Astrocyte of the cerebellum (primary cell): ENCODE data around the gene SLX9.
A peak's percentile ranks its signal among the peaks of the same experiment; 100 is the strongest.

ENCODE experiments used
- DNase-seq: peaks from one replicate; pipeline ENCODE4 v3.0.0-alpha.2; 2011; ENCODE audit warnings: low read depth
- H3K4me3 ChIP-seq: 2 replicates; pipeline ENCODE4 v1.5.1; 2011; ENCODE audit warnings: mild to moderate bottlenecking, low read depth, low read length, moderate library complexity
- CTCF ChIP-seq: IDR thresholded peaks from 2 replicates; pipeline ENCODE4 v1.5.1; 2012; ENCODE audit warnings: low read length, low read depth, moderate library complexity, mild to moderate bottlenecking; ENCODE audit errors: missing control alignments
- in situ Hi-C: cut with HindIII; loops from 2 replicates; pipeline ENCODE4 v1.10.0; 2017; ENCODE audit warnings: low sequenced_read_pairs

Gene SLX9

GRCh38 chr21:45019076-45019886 is 79.5 kb downstream of the SLX9 start:
- in situ Hi-C loops, result loop anchor here (10.0 kb wide), 1 partner anchor 56 kb away; the partner anchor contains the start of gene ADARB1

GRCh38 chr21:45019887-45020537 is 80.2 kb downstream of the SLX9 start:
- TF ChIP-seq CTCF, result no peak
- no peak overlapping the region for H3K4me3 ChIP-seq
- DNase-seq, result no peak
- in situ Hi-C loops, result loop anchor here (10.0 kb wide), 1 partner anchor 55 kb away; the partner anchor contains the start of gene ADARB1

More at GRCh38 chr21:45019076-45019886, 79.5 kb downstream of the SLX9 start:
- TF ChIP-seq CTCF, result no peak
- no peak for DNase-seq
- peak overlapping the region; percentile 10 for H3K4me3 ChIP-seq

GRCh38 chr21:45020629-45021427 is 81.0 kb downstream of the SLX9 start:
- TF ChIP-seq CTCF, result no peak
- no peak for DNase-seq
- in situ Hi-C loops, result no loop called here
- H3K4me3 ChIP-seq, result no peak overlapping the region

GRCh38 chr21:45021428-45022347 is 81.9 kb downstream of the SLX9 start:
- no peak for TF ChIP-seq CTCF
- no peak for DNase-seq
- H3K4me3 ChIP-seq, result no peak overlapping the region
- in situ Hi-C loops, result no loop called here

GRCh38 chr21:45022348-45022675 is 82.5 kb downstream of the SLX9 start:
- no peak for TF ChIP-seq CTCF
- in situ Hi-C loops, result no loop called here
- no peak for DNase-seq
- no peak overlapping the region for H3K4me3 ChIP-seq
